Measurements from ENCODE around the gene KHDRBS2.

Gene KHDRBS2

GRCh38 chr6:61947311-61947947 lies 338.6 kb downstream of the KHDRBS2 start:
- TF ChIP-seq, protein P1, sequence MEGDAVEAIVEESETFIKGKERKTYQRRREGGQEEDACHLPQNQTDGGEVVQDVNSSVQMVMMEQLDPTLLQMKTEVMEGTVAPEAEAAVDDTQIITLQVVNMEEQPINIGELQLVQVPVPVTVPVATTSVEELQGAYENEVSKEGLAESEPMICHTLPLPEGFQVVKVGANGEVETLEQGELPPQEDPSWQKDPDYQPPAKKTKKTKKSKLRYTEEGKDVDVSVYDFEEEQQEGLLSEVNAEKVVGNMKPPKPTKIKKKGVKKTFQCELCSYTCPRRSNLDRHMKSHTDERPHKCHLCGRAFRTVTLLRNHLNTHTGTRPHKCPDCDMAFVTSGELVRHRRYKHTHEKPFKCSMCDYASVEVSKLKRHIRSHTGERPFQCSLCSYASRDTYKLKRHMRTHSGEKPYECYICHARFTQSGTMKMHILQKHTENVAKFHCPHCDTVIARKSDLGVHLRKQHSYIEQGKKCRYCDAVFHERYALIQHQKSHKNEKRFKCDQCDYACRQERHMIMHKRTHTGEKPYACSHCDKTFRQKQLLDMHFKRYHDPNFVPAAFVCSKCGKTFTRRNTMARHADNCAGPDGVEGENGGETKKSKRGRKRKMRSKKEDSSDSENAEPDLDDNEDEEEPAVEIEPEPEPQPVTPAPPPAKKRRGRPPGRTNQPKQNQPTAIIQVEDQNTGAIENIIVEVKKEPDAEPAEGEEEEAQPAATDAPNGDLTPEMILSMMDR (IDR thresholded peaks at IDR 0.05; ENCODE audit: borderline replicate concordance, control extremely low read depth, extremely low read depth, insufficient read depth, missing control alignments), result no peak
- in situ Hi-C loops (cut with MboI; ENCODE audit: low sequenced_read_pairs, unreplicated experiment), result no loop called here
- no peak for DNase-seq (ENCODE audit: low spot score)

GRCh38 chr6:61940919-61941318 lies 345.1 kb downstream of the KHDRBS2 start:
- TF ChIP-seq, protein P1 (IDR thresholded peaks at IDR 0.05; ENCODE audit: borderline replicate concordance, control extremely low read depth, extremely low read depth, insufficient read depth, missing control alignments), result no peak
- in situ Hi-C loops (cut with MboI; ENCODE audit: low sequenced_read_pairs, unreplicated experiment), result no loop called here
- no peak for DNase-seq (ENCODE audit: low spot score)

DNA sequence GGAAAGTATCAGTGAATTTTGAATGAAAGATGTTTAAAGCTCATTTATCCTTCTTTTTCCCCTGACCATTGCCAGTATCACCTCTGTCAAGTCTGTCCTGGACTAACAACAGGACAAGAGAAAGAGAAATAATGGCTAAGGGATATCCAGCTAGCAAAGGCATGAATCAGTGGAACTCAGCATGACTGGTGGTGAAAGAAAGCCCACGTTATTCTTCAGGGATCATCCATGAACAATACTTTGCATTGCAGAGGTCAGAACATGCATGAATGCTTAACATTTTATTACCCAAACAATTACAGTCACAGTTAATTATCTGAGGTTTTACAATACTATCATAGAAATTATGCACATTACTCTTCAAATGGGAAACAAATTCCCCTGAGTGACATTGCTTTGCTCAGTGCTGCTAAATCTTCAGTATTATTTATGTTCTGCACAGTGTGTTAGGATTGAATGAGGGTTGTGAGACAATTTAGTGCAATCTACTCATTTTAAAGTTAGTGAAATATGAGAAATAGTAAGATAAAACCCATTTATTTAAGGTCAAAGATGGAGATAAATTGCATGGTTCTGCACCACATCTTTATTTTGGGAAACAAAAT lies 350.7 kb downstream of the KHDRBS2 start:
- TF ChIP-seq, protein P1 (IDR thresholded peaks at IDR 0.05; ENCODE audit: borderline replicate concordance, control extremely low read depth, extremely low read depth, insufficient read depth, missing control alignments), result no peak
- in situ Hi-C loops (cut with MboI; ENCODE audit: low sequenced_read_pairs, unreplicated experiment), result no loop called here
- no peak for DNase-seq (ENCODE audit: low spot score)

GRCh38 chr6:61909486-61909885 lies 376.5 kb downstream of the KHDRBS2 start:
- in situ Hi-C loops (cut with MboI; ENCODE audit: low sequenced_read_pairs, unreplicated experiment), result no loop called here
- TF ChIP-seq, protein P1 (IDR thresholded peaks at IDR 0.05; ENCODE audit: borderline replicate concordance, control extremely low read depth, extremely low read depth, insufficient read depth, missing control alignments), result no peak
- no peak for DNase-seq (ENCODE audit: low spot score)

- TF ChIP-seq, protein P1 (IDR thresholded peaks at IDR 0.05; ENCODE audit: borderline replicate concordance, control extremely low read depth, extremely low read depth, insufficient read depth, missing control alignments), result no peak
- no peak for DNase-seq (ENCODE audit: low spot score)
- in situ Hi-C loops (cut with MboI; ENCODE audit: low sequenced_read_pairs, unreplicated experiment), result no loop called here
Observed at GRCh38 chr6:61901748-61902147, 384.3 kb downstream of the KHDRBS2 start.

GRCh38 chr6:61894536-61894935 lies 391.5 kb downstream of the KHDRBS2 start:
- TF ChIP-seq, protein P1 (IDR thresholded peaks at IDR 0.05; ENCODE audit: borderline replicate concordance, control extremely low read depth, extremely low read depth, insufficient read depth, missing control alignments), result no peak
- DNase-seq (ENCODE audit: low spot score), result no peak
- in situ Hi-C loops (cut with MboI; ENCODE audit: low sequenced_read_pairs, unreplicated experiment), result no loop called here
